ENCODE data around the gene DNAJB1. TPM values are rescaled to one million over a fixed set of nuclear protein-coding genes. Genes with fewer than 3 reads are reported as not detected.

The DNAJB1 gene
- total RNA-seq, 1 donor from 2014 or later = 53.9 TPM

DNA sequence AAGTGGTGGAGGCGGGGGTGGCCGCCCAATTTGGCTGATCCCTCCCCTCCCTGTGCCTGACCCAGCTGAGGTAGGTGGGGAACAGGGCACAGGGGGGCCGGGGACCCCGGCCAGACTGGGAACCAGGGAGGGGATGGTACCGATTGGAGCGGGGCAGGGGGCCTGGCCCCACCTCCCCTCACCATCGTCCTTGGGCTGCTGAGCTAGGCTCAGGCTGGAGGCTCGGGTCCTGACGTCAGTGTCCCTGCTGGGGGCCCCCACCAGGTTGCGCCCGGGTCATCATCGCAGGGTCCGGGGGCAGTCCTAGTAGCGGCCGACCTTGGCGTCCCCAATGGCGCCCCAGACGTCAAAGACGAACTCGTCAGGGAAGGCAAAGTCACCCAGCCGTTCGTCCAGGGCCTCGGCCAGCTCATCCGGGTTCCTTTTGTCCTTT is 40.1 kb downstream of the DNAJB1 start:
- H3K4me1 Mint-ChIP-seq (ENCODE audit: low read depth, unreplicated experiment) = peaks cover 10% of the 10 kb centered on the region
- no peak overlapping the region for H3K4me3 Mint-ChIP-seq (ENCODE audit: unreplicated experiment)
- peak; percentile 22 for DNase-seq
- H3K27ac Mint-ChIP-seq (ENCODE audit: unreplicated experiment) = no peak overlapping the region
- H3K27me3 Mint-ChIP-seq (ENCODE audit: unreplicated experiment) = peaks cover 11% of the 10 kb centered on the region
- H3K36me3 Mint-ChIP-seq (ENCODE audit: unreplicated experiment) = no peaks in the 10 kb centered on the region
- peaks cover 9% of the 10 kb centered on the region for H3K9me3 Mint-ChIP-seq (ENCODE audit: unreplicated experiment)
- TF ChIP-seq, protein P1, sequence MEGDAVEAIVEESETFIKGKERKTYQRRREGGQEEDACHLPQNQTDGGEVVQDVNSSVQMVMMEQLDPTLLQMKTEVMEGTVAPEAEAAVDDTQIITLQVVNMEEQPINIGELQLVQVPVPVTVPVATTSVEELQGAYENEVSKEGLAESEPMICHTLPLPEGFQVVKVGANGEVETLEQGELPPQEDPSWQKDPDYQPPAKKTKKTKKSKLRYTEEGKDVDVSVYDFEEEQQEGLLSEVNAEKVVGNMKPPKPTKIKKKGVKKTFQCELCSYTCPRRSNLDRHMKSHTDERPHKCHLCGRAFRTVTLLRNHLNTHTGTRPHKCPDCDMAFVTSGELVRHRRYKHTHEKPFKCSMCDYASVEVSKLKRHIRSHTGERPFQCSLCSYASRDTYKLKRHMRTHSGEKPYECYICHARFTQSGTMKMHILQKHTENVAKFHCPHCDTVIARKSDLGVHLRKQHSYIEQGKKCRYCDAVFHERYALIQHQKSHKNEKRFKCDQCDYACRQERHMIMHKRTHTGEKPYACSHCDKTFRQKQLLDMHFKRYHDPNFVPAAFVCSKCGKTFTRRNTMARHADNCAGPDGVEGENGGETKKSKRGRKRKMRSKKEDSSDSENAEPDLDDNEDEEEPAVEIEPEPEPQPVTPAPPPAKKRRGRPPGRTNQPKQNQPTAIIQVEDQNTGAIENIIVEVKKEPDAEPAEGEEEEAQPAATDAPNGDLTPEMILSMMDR (IDR thresholded peaks at IDR 0.05; ENCODE audit: partially characterized antibody, unreplicated experiment) = no peak

DNA sequence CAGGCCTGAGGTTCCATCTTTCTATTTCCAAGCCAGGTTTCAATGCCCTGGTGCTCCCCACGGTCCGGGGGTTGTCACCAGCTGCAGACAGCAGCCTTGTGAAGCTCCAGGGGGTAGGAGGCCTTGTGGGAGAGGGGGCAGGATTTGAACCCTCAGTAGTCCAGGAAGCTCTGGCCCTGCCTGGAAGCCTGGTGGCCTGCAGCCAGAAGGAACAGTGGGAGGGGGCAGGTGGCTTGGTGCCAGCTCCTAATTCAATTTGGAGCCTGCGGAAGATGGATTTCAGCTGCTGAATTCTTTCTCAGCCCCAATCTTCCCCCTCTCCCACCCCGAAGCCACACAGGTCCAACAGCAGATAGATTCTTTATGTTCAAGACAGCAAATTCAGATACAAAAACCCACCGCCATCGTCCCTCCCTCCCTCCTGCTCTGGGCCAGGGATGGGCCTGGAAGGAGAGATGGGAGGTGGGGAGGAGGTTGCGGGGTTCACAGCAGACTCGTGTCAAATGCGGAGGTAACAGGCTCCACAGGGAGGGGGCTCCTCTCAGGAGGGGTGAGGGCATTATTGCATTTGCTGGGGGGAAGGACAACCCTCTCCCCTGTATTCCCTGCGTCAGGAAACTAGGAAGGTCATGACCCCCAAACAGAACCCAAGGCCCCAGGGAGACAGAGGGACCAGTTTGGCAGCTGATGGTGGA is 40.6 kb downstream of the DNAJB1 start:
- Mint-ChIP-seq H3K36me3 (ENCODE audit: unreplicated experiment) (no peaks in the 10 kb centered on the region), H3K27me3 (ENCODE audit: unreplicated experiment) (peaks cover 16% of the 10 kb centered on the region), H3K4me1 (ENCODE audit: low read depth, unreplicated experiment) (peaks cover 11% of the 10 kb centered on the region), H3K4me3 (ENCODE audit: unreplicated experiment) (no peak overlapping the region), H3K9me3 (ENCODE audit: unreplicated experiment) (peaks cover 9% of the 10 kb centered on the region), H3K27ac (ENCODE audit: unreplicated experiment) (no peak overlapping the region)
- TF ChIP-seq, protein P1 (IDR thresholded peaks at IDR 0.05; ENCODE audit: partially characterized antibody, unreplicated experiment) = no peak
- peak; percentile 14 for DNase-seq

DNA sequence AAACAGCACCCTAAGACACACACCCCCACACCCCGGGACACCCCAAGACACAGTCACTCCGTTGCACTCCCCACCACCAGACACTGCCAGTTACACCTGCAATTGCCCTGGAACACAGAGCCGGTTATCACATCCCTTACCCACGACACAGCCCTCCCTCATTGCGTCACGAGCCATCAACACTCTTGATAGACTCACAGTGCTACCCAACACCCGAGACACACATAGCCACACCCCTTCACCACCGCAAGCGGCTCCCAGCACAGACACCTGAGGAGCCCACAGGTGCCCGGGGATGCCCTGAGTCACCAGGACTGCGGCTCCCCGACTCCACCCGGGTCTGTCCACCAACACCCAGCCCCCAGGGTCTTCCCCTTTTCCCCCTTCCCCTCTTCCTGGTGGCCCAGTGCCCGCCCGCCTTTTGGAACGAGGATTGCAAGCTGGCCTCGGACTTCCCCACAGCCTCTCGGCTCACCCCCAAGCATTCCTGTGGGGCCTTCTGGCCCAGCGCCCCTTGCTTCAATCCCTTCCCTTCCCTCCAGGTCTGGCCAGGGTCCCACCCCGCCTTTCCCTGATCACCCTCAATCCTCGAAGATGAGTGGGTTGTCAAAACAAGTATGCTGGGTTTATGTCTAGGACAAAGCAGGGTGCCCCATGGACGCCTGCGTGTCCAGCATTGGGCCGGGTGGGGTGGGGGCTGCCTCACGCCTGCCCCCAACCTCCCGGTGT is 41.4 kb downstream of the DNAJB1 start:
- Mint-ChIP-seq H3K4me1 (ENCODE audit: low read depth, unreplicated experiment) (peaks cover 11% of the 10 kb centered on the region), H3K36me3 (ENCODE audit: unreplicated experiment) (no peaks in the 10 kb centered on the region), H3K27me3 (ENCODE audit: unreplicated experiment) (peaks cover 16% of the 10 kb centered on the region), H3K9me3 (ENCODE audit: unreplicated experiment) (peaks cover 9% of the 10 kb centered on the region), H3K4me3 (ENCODE audit: unreplicated experiment) (peak overlapping the region; percentile 52), H3K27ac (ENCODE audit: unreplicated experiment) (no peak overlapping the region)
- TF ChIP-seq, protein P1 (IDR thresholded peaks at IDR 0.05; ENCODE audit: partially characterized antibody, unreplicated experiment) = no peak
- peak; percentile 23 for DNase-seq

DNA sequence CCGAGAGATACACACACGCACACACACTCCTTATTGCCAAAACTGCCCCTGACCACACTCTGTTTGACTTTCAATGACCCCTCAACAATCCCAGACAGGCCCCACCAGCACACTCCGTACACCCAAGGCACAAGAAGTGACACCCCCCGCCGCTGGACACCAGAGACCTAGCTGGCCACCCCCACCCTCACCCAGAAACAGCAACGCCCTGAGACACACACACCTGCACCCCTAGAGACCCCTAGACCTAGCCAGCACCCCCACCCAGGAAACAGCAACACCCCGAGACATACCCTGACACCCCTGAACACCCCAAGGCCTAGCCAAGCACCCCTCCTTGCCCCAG is 41.9 kb downstream of the DNAJB1 start:
- H3K9me3 Mint-ChIP-seq (ENCODE audit: unreplicated experiment) = peaks cover 9% of the 10 kb centered on the region
- TF ChIP-seq, protein P1 (IDR thresholded peaks at IDR 0.05; ENCODE audit: partially characterized antibody, unreplicated experiment) = no peak
- H3K4me1 Mint-ChIP-seq (ENCODE audit: low read depth, unreplicated experiment) = peaks cover 11% of the 10 kb centered on the region
- H3K36me3 Mint-ChIP-seq (ENCODE audit: unreplicated experiment) = no peaks in the 10 kb centered on the region
- H3K27me3 Mint-ChIP-seq (ENCODE audit: unreplicated experiment) = peaks cover 16% of the 10 kb centered on the region
- no peak for DNase-seq
- no peak overlapping the region for H3K4me3 Mint-ChIP-seq (ENCODE audit: unreplicated experiment)
- H3K27ac Mint-ChIP-seq (ENCODE audit: unreplicated experiment) = no peak overlapping the region
